GM12878 (cell line): ENCODE results near the gene NAT10. TPM values are rescaled to one million over a fixed set of nuclear protein-coding genes. Genes with fewer than 3 reads are reported as not detected.

Experiments used
- ATAC-seq: fragments of 200-7000 bp; cut with Tn5 transposase; 3 replicates; pipeline ENCODE4 v1.9.1; 2020; ENCODE audit warnings: mild to moderate bottlenecking, moderate library complexity
- BruUV-seq: library from RNA; stranded (reverse); fragments of 400-500 nt; replicated peaks from 2 replicates; lab custom pipeline; 2021; lab: Mats Ljungman, UMichigan
- CTCF ChIA-PET: fragments of 300-600 bp; sonication (Branson Sonifier 250); formaldehyde crosslinking; extraction: SDS; loops from one replicate; lab custom pipeline; 2021; ENCODE audit warnings: inconsistent platforms; lab: Yijun Ruan, JAX
- POLR2A ChIA-PET: fragments of 350-600 bp; formaldehyde crosslinking; extraction: SDS; loops from one replicate; lab custom pipeline; 2021; ENCODE audit warnings: inconsistent platforms; lab: Charles Lee
- RAD21 ChIA-PET: fragments of 300-600 bp; sonication (Branson Sonifier 250); formaldehyde crosslinking; loops from one replicate; lab custom pipeline; 2023; ENCODE audit warnings: antibody characterized with exemption; ENCODE audit not compliant: unreplicated experiment; lab: Charles Lee
- SMC1A ChIA-PET: fragments of 300-600 bp; sonication (Branson Sonifier 250); formaldehyde crosslinking; loops from one replicate; lab custom pipeline; 2023; ENCODE audit not compliant: unreplicated experiment, uncharacterized antibody; lab: Charles Lee
- DNase-seq: peaks from one replicate; pipeline ENCODE4 v3.0.0-alpha.2; 2011; ENCODE audit warnings: low read depth, low spot score
- FAIRE-seq: peaks from 3 replicates; lab custom pipeline; 2011; peaks lifted over from hg19 to GRCh38; lab: Jason Lieb, UNC
- H2AFZ ChIP-seq: 2 replicates; pipeline ENCODE4 v1.6.0; 2011; ENCODE audit warnings: low read depth, low read length, control low read depth; ENCODE audit not compliant: control insufficient read depth
- H3K27ac ChIP-seq: 2 replicates; pipeline ENCODE4 v1.5.1; 2011; ENCODE audit warnings: control low read depth; ENCODE audit not compliant: control insufficient read depth, insufficient read depth
- H3K27me3 ChIP-seq, 2 experiments: replicated peaks in 1 of 2; 2 replicates each; pipeline versions ENCODE4 v1.6.0 to v1.6.1; 2011; ENCODE audit warnings: low read length in 1 of 2; ENCODE audit not compliant: control insufficient read depth in 2 of 2, insufficient read depth in 2 of 2
- H3K36me3 ChIP-seq, 2 experiments: 2 replicates each; pipeline ENCODE4 v1.5.1; 2011; ENCODE audit warnings: low read length in 1 of 2; ENCODE audit not compliant: control insufficient read depth in 2 of 2, insufficient read depth in 2 of 2
- H3K4me1 ChIP-seq: 2 replicates; pipeline ENCODE4 v1.6.1; 2011; ENCODE audit warnings: mild to moderate bottlenecking, low read length, moderate library complexity, mixed read lengths; ENCODE audit not compliant: control insufficient read depth, insufficient read depth
- H3K4me2 ChIP-seq: 2 replicates; pipeline ENCODE4 v1.6.0; 2011; ENCODE audit warnings: control low read depth; ENCODE audit not compliant: control insufficient read depth, insufficient read depth
- H3K4me3 ChIP-seq: fragments of 200-600 bp; sonication (generic); 2 replicates; pipeline ENCODE4 v1.5.1; 2016
- H3K79me2 ChIP-seq: 2 replicates; pipeline ENCODE4 v1.6.0; 2011; ENCODE audit warnings: low read length; ENCODE audit not compliant: control insufficient read depth, insufficient read depth
- H3K9ac ChIP-seq: 2 replicates; pipeline ENCODE4 v1.8.0; 2011; ENCODE audit warnings: low read length, control low read depth, mixed read lengths; ENCODE audit not compliant: control insufficient read depth, insufficient read depth
- H3K9me3 ChIP-seq: replicated peaks from 3 replicates; pipeline ENCODE4 v1.5.1; 2011; ENCODE audit warnings: mild to moderate bottlenecking, low read length; ENCODE audit not compliant: control insufficient read depth, insufficient read depth
- H4K20me1 ChIP-seq: 2 replicates; pipeline ENCODE4 v1.6.0; 2011; ENCODE audit not compliant: control insufficient read depth, insufficient read depth
- EP300 ChIP-seq, 2 experiments: fragments of 150-350 bp in 1 of 2; IDR thresholded peaks; 2 replicates each; pipeline ENCODE4 v1.6.1; 2011 to 2012; ENCODE audit warnings: low read depth in 2 of 2, low read length in 2 of 2, borderline replicate concordance in 1 of 2, improper control_type of control experiment in 1 of 2, inconsistent platforms in 1 of 2; ENCODE audit not compliant: control insufficient read depth in 1 of 2
- FOXM1 ChIP-seq: IDR thresholded peaks from 2 replicates; pipeline ENCODE4 v1.6.1; 2012; ENCODE audit warnings: low read depth, mild to moderate bottlenecking, inconsistent platforms, low read length, moderate library complexity
- HDAC6 ChIP-seq: fragments of 200-600 bp; sonication (generic); IDR thresholded peaks from one replicate; pipeline ENCODE4 v1.8.0; 2017; ENCODE audit warnings: antibody characterized with exemption; ENCODE audit not compliant: unreplicated experiment
- NR2C2 ChIP-seq: IDR thresholded peaks from 2 replicates; pipeline ENCODE4 v1.6.1; 2011; ENCODE audit warnings: borderline replicate concordance, low read depth; ENCODE audit not compliant: control insufficient read depth, insufficient read length
- SKIL ChIP-seq: fragments of 450-650 bp; IDR thresholded peaks from 2 replicates; pipeline ENCODE4 v1.6.1; 2017; ENCODE audit warnings: mild to moderate bottlenecking, low read depth, inconsistent platforms; ENCODE audit not compliant: poor library complexity, severe bottlenecking
- SUZ12 ChIP-seq: fragments of 200-600 bp; sonication (generic); IDR thresholded peaks from one replicate; pipeline ENCODE4 v1.6.1; 2018; ENCODE audit warnings: antibody characterized with exemption, mild to moderate bottlenecking; ENCODE audit not compliant: unreplicated experiment
- ZNF622 ChIP-seq: fragments of 450-650 bp; IDR thresholded peaks from 2 replicates; pipeline ENCODE4 v1.6.1; 2017; ENCODE audit warnings: mild to moderate bottlenecking, inconsistent platforms
- WGBS: methylation state at CpG from one replicate; pipeline ENCODE4 v1.1.6; 2016; ENCODE audit warnings: low lambda C conversion rate; ENCODE audit not compliant: insufficient replicate concordance, insufficient coverage; ENCODE audit errors: missing lambda C conversion rate; 5-methylcytosine and 5-hydroxymethylcytosine counted together
- in situ Hi-C: fragments of 300-500 bp; cut with MboI; formaldehyde crosslinking; loops from 9 replicates; pipeline ENCODE4 v1.14.3; 2018; ENCODE audit warnings: mixed read lengths
- intact Hi-C: fragments of 100-400 bp; cut with micrococcal nuclease; formaldehyde crosslinking; loops from one replicate; pipeline ENCODE4 v1.14.2; 2022; ENCODE audit not compliant: unreplicated experiment
- polyA plus RNA-seq, 11 experiments: library from polyadenylated mRNA; depleted of rRNA in 4 of 11; unstranded in 6 of 11; stranded (reverse) in 5 of 11; fragments of >200 nt; fragmentation: Nextera tagmentation in 4 of 11; fragmentation: Illumina TruSeq in 1 of 11; extraction: Ambion mirVana in 4 of 11; extraction: Trizol in 1 of 11; gene quantifications; 1 replicate in 1 of 11; 2 replicates in 10 of 11; pipeline versions ENCODE4 v1.2.1 to v1.2.3, GENCODE V29; 2011 to 2016; ENCODE audit warnings: inconsistent platforms in 2 of 11, missing spikeins in 2 of 11, low read depth in 1 of 11
- total RNA-seq, 4 experiments: library from RNA; depleted of rRNA in 3 of 4; stranded (reverse); fragments of >200 nt in 3 of 4; fragmentation: Illumina TruSeq in 1 of 4; extraction: Trizol in 1 of 4; gene quantifications; 2 replicates each; pipeline versions ENCODE4 v1.2.1 to v1.2.3, GENCODE V29; 2013 to 2021
- TF ChIP-seq, protein P1 (sequence below): fragments of 150-350 bp; IDR thresholded peaks from 2 replicates; pipeline ENCODE4 v1.6.1; 2016; ENCODE audit warnings: low read depth, low read length
- TF ChIP-seq, protein P2 (sequence below): fragments of 450-650 bp; IDR thresholded peaks from 2 replicates; pipeline ENCODE4 v1.6.1; 2017; ENCODE audit warnings: borderline replicate concordance

Gene NAT10
- total and polyA plus RNA-seq, 10 of the 15 experiments (the other 5 are each of a cell fraction or from before 2014, with no cell fraction given) = 45.1 to 95.5 (median 72.8) TPM

DNA sequence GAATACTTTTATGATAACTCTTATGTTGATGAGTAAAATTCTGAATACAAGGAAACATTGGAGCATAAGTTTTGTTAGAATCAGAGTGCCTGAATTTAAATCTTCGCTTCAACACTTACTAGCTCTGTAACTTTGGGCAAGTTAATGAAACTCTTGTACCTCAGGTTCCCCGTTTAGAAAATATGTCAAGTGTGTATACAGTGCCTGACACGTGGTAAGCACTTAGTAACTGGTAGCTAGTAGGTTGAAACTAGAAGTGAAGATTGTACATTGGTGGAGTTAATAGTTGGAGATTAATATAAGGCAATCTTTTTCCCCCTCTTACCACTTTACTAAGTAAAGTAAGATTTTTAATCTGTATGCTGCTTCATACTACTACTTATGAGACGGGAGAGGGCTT is 24.8 kb upstream of the NAT10 start (continued):
- TF ChIP-seq, protein P1, sequence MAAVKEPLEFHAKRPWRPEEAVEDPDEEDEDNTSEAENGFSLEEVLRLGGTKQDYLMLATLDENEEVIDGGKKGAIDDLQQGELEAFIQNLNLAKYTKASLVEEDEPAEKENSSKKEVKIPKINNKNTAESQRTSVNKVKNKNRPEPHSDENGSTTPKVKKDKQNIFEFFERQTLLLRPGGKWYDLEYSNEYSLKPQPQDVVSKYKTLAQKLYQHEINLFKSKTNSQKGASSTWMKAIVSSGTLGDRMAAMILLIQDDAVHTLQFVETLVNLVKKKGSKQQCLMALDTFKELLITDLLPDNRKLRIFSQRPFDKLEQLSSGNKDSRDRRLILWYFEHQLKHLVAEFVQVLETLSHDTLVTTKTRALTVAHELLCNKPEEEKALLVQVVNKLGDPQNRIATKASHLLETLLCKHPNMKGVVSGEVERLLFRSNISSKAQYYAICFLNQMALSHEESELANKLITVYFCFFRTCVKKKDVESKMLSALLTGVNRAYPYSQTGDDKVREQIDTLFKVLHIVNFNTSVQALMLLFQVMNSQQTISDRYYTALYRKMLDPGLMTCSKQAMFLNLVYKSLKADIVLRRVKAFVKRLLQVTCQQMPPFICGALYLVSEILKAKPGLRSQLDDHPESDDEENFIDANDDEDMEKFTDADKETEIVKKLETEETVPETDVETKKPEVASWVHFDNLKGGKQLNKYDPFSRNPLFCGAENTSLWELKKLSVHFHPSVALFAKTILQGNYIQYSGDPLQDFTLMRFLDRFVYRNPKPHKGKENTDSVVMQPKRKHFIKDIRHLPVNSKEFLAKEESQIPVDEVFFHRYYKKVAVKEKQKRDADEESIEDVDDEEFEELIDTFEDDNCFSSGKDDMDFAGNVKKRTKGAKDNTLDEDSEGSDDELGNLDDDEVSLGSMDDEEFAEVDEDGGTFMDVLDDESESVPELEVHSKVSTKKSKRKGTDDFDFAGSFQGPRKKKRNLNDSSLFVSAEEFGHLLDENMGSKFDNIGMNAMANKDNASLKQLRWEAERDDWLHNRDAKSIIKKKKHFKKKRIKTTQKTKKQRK = no peak
- TF ChIP-seq SKIL = no peak
- no peak for TF ChIP-seq SUZ12
- no peak for TF ChIP-seq NR2C2
- TF ChIP-seq, all 136 proteins: peak for 0

DNA sequence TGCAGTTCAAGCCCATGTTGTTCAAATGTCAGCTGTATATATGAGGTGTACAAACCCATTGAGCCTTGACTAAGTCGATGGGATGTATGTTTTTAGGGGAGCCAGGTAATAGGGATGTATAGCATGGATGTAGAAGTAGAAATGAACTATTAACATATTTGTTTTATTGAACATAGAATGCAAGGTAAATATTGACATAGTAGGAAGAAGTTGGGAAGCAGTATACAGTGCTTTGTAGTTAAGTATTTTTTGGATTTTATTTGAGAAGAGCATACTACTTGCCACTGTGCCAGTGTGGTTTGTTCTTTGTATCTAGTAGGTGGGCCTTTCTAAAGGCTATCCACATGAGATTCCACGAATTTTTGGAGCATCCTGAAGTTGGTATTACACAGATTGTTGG is 20.8 kb upstream of the NAT10 start:
- intact Hi-C loops = no loop called here
- ATAC-seq = no peak
- whole genome bisulfite sequencing = 98% methylated on average over 2 of the region's 2 CpGs
- Histone ChIP-seq H3K9me3 (no peaks in the 10 kb centered on the region), H3K9ac (no peak overlapping the region), H3K4me3 (no peak overlapping the region), H3K4me2 (no peak overlapping the region), H3K79me2 (no peaks in the 10 kb centered on the region; the same call in 1 of the 2 replicates), H3K36me3 (peaks cover 12 to 52% of the 10 kb centered on the region in 2 experiments), H2AFZ (no peak overlapping the region)
- SMC1A ChIA-PET = interaction anchor here (0.6 to 3.3 kb wide), 9 partner anchors 13 to 383 kb away, joined by 3 to 11 read pairs (median 3); no protein-coding TSS in a partner anchor
- RAD21 ChIA-PET = interaction anchor here (1.0 kb wide), 1 partner anchor 32 kb away, joined by 3 read pairs; no protein-coding TSS in a partner anchor
- TF ChIP-seq FOXM1 (no peak), HDAC6 (no peak), EP300 (IDR thresholded peaks at IDR 0.05; ENCODE audit: borderline replicate concordance in 1 of 2, control insufficient read depth in 1 of 2, low read depth in 2 of 2, low read length in 2 of 2) (no peak), ZNF622 (no peak)
- TF ChIP-seq, protein P2, sequence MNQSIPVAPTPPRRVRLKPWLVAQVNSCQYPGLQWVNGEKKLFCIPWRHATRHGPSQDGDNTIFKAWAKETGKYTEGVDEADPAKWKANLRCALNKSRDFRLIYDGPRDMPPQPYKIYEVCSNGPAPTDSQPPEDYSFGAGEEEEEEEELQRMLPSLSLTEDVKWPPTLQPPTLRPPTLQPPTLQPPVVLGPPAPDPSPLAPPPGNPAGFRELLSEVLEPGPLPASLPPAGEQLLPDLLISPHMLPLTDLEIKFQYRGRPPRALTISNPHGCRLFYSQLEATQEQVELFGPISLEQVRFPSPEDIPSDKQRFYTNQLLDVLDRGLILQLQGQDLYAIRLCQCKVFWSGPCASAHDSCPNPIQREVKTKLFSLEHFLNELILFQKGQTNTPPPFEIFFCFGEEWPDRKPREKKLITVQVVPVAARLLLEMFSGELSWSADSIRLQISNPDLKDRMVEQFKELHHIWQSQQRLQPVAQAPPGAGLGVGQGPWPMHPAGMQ = no peak
- TF ChIP-seq, all 136 proteins: peak for 0
- in situ Hi-C loops = no loop called here
- Histone ChIP-seq H3K27me3 (no peaks in the 10 kb centered on the region), H4K20me1 (no peaks in the 10 kb centered on the region), H3K4me1 (no peaks in the 10 kb centered on the region), H3K27ac (no peak overlapping the region)
- FAIRE-seq = no peak
- CTCF ChIA-PET = interaction anchor here (0.8 to 1.3 kb wide), 2 partner anchors 88 to 383 kb away, joined by 3 to 5 read pairs; no protein-coding TSS in a partner anchor
- no peak for DNase-seq
- BruUV-seq = no TSS peak
- POLR2A ChIA-PET = interaction anchor here (0.6 to 1.2 kb wide), 3 partner anchors 11 to 22 kb away, joined by 3 to 5 read pairs (median 4); no protein-coding TSS in a partner anchor
